Epidermal melanocyte (primary cell): ENCODE measurements around the gene TFIP11.

Experiments used
- DNase-seq: peaks from one replicate; pipeline ENCODE4 v3.0.0; 2011; ENCODE audit warnings: low spot score; ENCODE audit not compliant: insufficient read length

TFIP11 gene

GRCh38 chr22:26512149-26512793 is at the start of gene TFIP11:
TSS of gene TFIP11 (minus strand) at chr22:26512473. CDS start at chr22:26510272, 2,201 bp downstream.
- DNase-seq = peak; percentile 96

DNA sequence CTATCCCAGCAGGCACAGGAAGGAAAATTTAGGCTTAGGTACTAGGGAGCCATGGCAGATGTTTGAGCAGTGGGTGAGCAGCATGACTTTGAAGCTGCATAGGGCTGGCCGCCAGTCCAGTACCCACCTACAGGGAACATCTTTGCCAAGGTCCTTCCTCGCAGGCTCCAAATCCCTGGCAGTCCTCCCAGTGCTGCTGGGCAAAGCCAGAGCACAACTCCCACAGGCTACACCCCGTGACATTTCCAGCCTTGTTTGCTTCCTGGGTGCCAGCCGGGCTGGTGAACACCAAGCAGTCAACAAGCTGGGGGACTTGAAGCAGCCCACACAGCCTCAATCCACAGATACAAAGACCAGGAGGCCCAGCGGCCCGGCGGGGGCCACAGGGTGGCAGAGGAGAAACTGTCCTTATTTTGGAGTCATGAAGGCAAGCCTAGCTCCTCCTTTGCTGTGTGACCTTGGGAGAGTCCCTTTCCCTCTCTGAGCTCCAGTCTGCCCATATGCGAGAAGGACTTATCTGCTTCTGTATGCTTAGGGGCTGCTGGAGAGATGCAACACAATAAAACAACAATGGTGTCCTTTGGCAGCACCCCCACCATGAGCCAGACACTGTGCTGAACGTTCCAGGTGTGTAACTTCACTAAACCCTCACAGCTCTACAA is 49.6 kb upstream of the TFIP11 start:
- DNase-seq = no peak

- no peak for DNase-seq
These were observed 47.8 kb upstream of the TFIP11 start for GRCh38 chr22:26559961-26560575.

DNA sequence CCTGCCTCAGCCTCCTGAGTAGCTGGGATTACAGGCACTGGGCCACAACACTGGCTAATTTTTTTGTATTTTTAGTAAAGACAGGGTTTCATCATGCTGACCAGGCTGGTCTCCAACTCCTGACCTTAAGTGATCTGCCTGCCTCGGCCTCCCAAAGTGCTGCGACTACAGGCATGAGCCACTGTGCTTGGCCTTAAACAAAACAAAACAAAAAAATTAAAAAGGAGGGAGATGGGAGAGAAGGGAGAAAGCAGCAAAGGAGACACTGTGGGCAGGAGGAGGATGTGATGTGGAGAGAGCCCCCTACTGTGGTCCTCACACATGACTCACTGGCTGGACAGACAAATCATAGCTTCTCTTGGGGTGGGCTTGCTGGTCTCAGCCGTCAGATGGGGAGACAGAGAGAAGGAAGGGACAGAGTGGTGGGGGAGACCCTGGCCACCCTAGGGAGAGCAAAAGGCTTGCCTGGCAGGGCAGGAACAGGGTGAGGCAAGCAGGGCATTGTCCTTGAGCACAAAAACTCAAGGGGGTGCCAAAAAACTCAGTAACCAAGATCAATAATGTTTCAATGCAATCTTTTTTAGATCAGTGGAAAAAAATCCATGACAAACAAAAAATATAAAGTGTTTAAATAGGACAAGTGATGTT is 46.1 kb upstream of the TFIP11 start:
- DNase-seq = no peak

DNA sequence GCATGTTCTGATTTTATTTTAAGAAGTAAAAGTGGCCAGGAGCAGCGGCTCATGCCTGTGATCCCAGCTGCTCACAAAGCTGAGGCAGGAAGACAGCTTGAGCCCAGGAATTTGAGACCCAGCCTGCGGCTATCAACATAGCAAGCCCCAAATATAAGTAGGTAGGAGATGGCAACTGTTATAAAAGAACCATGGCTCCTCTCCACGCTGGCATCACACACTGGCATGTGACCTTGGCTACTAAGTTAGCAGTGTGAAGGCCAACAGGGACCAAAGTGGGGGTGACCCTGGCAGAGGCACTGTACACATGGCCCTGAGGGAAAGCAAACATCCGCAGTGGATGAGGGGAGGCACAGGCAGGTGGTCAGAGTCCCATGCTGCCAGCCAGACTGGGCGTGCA is 44.6 kb upstream of the TFIP11 start:
- no peak for DNase-seq

- DNase-seq = no peak
These were observed 43.2 kb upstream of the TFIP11 start for GRCh38 chr22:26555478-26555877.

DNA sequence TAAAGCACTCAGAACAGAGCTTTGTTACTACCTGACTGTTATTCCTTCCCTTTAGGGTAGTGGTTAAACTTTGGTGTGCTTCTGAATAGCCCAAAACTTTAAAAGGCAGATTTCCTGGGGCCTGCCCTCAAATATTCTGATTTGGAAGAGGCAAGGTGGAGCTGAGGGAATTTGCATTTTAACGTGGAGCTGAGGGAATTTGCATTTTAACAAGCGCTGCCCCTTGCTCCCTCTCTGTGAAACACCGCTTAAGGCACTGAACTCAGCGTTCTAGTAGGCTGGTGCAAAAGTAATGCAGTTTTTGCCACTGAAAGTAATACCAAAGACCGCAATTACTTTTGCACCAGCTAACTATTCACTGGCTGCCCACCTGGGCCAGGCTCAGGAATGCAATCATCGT is 42.7 kb upstream of the TFIP11 start:
- DNase-seq = no peak

DNA sequence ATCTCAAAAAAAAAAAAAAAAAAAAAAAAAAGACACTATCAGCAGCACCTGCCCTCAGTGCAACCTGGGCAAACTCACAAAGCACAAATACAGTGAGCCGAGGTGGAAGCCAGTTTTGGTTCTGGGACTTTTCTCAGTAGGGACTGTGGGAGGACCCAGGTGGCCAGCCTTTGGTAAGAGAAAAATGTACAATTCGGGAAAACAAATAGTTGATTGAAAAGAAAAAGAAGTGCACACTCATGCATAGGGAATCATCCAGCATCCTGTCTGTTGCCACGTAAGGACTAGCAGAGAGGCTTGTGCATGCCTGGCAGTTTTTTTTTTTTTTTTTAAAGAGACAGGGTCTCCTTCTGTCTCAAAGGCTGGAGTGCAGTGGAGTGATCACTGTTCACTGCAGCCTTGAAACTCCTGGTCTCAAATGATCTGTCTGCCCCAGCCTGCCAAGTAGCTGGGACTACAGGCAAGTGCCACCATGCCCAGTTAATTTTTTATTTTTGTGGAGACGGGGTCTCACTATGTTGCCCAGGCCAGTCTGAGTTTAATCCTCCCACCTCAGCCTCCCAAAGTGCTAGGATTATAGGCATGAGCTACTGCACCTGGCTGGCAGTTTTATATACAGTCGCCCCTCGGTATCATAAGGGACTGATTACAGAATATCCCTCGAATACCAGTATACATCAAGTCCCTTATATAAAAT is 40.9 kb upstream of the TFIP11 start:
- peak; percentile 70 for DNase-seq

- DNase-seq = no peak
These were observed 40.2 kb upstream of the TFIP11 start for GRCh38 chr22:26552466-26552865.

DNA sequence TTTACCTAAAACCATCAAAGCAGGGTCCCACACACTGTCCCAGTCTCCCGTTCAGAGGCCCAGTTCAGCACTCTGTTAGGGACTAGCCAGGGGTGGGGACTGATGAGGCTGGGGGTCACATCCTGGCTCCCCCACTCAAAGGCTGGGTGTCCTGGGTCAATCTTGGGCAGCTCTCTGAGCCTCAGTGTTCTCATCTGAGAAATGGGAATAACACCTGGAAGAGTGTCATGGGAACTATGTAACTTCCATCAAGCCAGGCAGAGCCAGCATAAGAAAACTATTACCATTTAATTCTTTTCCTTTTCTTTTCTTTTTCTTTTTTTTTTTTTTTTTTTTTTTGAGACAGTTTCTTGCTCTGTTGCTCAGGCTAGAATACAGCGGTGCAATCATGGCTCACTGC is 39.3 kb upstream of the TFIP11 start:
- no peak for DNase-seq

- peak; percentile 61 for DNase-seq
These were observed 38.3 kb upstream of the TFIP11 start for GRCh38 chr22:26550498-26551033.

GRCh38 chr22:26549902-26550497 is 37.7 kb upstream of the TFIP11 start:
- DNase-seq = no peak

DNA sequence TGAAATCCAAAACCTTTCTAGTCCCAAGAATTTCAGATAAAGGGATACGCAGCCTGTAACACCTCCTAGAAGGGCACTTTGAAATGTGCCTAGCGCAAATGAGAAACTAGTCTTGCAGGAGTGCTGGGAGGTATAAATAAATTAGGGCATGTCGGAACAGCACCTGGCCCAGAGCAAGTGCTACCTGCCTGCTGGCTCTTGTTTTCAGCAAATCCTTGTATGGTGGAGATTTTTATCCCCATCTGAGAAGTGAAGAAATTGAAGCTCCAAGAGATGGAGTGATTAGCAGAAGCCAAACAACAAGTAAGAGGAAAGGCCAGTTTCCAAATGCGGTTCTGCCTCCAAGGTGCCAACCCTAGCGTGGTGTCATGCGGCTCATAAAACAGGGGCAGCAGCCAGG is 36.7 kb upstream of the TFIP11 start:
- no peak for DNase-seq

GRCh38 chr22:26548303-26548702 is 36.0 kb upstream of the TFIP11 start:
- DNase-seq = no peak

DNA sequence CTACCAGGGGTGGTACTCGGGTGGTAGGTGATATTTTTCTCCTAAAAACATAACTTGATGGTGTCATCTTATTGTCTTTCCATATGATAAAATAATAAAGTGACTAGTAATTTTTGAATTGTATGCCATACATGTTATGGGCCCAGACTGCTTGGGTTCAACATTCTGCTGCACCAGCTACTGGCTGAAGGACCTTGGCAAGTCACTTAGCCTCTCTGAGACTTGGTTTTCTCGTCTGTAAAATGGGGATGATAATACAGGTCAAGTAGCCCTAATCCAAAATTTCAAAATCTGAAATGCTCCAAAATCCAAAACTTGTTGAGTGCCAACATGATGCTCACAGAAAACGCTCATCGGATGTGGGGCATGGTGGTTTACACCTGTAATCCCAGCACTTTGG is 35.6 kb upstream of the TFIP11 start:
- DNase-seq = no peak

- no peak for DNase-seq
These were observed 35.2 kb upstream of the TFIP11 start for GRCh38 chr22:26547426-26547825.

- no peak for DNase-seq
These were observed 34.0 kb upstream of the TFIP11 start for GRCh38 chr22:26546282-26546681.

GRCh38 chr22:26545827-26546226 is 33.6 kb upstream of the TFIP11 start:
- no peak for DNase-seq

GRCh38 chr22:26545385-26545784 is 33.1 kb upstream of the TFIP11 start:
- DNase-seq = no peak

GRCh38 chr22:26544489-26544888 is 32.2 kb upstream of the TFIP11 start:
- DNase-seq = no peak

- DNase-seq = no peak
These were observed 30.6 kb upstream of the TFIP11 start for GRCh38 chr22:26542831-26543230.
